ENCODE results near the gene DTX1.

The DTX1 gene

GRCh38 chr12:113095405-113095804, 38.9 kb downstream of the DTX1 start:
- no peak for DNase-seq

GRCh38 chr12:113096675-113097461, 40.3 kb downstream of the DTX1 start:
- DNase-seq, result no peak

DNA sequence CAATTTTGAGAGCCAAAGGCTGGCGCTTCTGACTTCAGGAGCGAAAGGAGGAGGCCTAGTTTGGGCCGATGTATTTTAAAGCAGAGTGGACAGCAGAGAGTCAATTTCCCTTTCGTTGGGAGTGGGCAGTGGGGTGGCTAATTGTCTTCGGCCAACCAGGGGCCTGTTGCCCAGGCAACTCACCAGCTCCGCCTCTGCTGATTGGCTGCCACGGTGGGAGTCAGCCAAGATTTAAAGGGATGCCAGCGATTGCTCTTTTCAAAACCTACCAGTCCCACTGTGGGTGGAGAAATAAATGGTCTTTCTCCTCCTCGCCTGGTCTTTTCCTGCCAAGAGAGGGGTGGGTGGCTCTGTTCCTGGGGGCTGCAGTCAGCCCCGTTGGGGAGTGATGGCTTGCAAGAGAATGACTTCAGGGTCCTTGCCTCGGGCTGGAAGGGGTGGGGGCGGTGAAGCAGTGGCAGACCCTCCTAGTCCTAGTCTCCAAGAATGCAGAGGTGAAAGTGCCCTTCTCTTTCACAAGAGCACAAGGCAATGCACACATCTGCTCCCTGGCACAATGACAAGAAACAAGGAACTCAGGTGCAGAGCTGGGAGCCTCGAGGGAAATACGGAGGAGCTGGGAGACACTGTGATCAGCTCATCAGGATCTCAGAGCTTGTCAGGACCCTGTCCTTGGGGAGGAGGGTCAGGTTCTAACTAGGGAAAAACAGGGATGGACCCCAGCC, 41.3 kb downstream of the DTX1 start:
- DNase-seq, result no peak

GRCh38 chr12:113098441-113099028, 42.0 kb downstream of the DTX1 start:
- peak; percentile 73 for DNase-seq

DNA sequence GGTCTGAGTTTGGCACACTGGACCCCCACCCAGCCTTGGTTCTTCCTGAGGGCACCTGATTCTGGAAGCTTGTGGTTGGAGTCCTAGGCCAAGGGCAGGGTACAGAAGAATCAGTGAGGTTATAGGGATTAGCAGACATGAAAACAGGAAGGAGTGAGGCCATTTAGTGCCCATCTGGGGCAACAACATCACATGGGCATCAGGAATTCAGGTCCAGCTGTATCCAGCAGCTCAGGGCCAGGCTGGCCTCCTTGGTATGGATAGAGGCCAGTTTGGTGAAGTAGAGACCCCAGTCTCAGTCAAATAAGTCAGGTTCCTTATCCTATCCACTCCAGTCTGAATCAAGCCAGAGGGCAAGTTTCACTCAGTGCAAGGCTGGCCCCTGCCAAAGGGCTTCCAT, 42.8 kb downstream of the DTX1 start:
- DNase-seq, result no peak

DNA sequence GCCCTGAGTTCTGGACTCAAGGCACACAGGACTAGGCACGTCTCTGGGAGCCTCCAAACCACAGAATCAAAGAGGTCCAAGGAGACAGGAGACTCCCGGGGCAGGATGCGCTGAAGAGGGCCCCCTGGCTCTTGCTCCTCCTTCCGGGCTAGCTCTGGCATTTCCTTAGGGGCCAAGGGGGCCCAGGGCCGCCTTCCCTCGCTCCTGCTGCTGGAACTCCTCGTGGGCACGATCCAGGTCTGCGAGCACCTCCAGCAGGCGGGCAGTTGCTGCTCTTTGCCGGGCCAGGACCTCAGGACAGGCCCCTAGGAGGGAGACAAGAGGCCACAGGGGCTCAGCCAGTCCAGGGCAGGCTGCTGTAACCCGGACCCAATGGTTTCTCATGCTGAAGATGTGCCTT, 43.2 kb downstream of the DTX1 start:
- no peak for DNase-seq

DNA sequence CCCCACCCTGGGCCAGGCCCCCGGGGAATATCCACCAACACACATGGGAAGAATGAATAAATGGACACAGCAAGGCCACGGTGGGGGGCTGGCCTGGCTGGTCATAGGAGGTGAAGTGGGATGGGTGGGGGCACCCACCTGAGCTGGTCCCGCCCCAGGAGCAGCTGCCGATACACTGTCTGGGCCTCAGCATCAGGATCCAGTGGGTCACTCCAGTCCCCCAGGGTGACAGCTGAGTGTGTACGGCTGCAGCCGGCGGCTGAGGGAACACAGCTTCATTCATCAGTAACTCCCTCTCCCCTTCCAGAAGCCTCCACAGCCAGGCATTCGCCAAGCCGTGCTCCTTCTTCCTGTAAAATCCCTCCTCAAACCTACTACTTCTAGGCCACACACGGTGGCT, 45.2 kb downstream of the DTX1 start:
- DNase-seq, result no peak

DNA sequence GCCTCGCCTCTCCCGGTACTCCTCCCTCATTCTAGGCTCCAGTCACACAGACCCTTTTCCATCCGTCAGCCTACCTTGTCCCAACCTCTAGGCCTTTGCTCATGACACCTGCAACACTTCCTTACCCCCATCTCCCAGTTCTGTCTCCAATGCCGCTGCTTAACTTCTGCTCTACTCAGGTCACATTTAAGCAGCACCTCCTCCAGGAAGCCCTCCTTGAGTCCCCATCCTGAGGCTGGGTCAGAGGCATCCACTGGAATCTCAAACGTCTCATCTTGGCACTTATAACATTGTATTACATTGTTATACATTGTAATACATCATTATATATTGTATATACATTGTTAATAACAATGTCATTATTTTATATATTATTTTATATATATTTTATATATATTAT, 46.3 kb downstream of the DTX1 start:
- DNase-seq, result no peak

DNA sequence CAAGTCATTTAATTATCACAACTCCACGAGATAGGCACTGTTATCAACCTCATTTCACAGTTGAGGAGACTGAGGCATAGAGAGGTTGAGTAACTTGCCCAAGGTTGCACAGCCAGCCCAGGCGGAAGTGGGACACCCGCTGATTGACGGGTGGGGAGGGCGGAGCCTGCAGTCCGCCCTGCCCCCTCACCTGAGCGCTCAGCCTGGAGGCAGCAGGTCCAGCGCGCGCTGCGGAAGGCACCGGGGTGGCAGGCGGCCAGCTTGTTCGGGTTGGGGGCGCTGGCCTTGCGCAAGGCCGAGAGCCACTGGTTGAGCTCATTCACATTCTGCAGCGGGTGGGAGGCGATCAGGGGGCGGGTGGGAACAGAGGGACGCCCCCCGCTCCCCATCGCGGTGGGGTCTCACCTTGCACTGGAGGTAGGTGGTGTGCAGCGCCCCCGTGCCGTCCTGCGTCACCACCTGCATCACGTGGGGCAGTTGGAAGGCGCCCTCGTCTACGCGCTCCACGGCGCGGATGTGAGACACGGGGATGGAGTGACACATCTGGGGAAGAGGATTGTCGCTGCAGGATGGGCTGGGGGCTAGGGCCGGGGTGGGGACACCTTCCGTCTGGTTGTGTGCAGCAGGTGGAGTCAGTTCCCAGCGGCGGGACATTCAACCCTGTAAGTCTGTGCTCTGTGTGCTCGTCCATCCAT, 47.4 kb downstream of the DTX1 start:
- no peak for DNase-seq

- DNase-seq, result no peak
Observed at GRCh38 chr12:113104953-113105510, 48.5 kb downstream of the DTX1 start.

GRCh38 chr12:113105606-113106271, 49.2 kb downstream of the DTX1 start:
- DNase-seq, result no peak

DNA sequence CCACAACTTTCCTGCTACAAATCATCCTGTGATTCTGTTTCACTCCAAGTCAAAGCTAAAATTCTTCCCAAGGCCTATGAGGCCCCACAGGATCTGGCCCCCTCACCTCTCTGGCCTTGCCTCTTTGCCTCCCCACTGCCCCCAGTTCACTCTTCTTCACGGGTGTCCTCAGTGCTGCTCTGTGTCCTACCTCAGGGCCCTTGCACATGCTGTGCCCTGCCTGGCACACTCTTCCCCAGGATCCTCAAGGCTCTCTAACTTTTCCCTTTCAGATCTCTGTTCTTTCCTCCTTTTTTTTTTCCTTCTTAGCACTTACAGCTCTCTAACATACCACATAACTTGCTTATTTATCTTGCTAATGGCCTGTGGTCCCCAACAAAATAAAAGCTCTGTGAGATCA, 49.8 kb downstream of the DTX1 start:
- DNase-seq, result no peak

GRCh38 chr12:113108308-113108707, 51.8 kb downstream of the DTX1 start:
- DNase-seq, result no peak

GRCh38 chr12:113109360-113109759, 52.8 kb downstream of the DTX1 start:
- DNase-seq, result no peak

- DNase-seq, result no peak
Observed at GRCh38 chr12:113109872-113110599, 53.5 kb downstream of the DTX1 start.

GRCh38 chr12:113111247-113111646, 54.7 kb downstream of the DTX1 start:
- no peak for DNase-seq

DNA sequence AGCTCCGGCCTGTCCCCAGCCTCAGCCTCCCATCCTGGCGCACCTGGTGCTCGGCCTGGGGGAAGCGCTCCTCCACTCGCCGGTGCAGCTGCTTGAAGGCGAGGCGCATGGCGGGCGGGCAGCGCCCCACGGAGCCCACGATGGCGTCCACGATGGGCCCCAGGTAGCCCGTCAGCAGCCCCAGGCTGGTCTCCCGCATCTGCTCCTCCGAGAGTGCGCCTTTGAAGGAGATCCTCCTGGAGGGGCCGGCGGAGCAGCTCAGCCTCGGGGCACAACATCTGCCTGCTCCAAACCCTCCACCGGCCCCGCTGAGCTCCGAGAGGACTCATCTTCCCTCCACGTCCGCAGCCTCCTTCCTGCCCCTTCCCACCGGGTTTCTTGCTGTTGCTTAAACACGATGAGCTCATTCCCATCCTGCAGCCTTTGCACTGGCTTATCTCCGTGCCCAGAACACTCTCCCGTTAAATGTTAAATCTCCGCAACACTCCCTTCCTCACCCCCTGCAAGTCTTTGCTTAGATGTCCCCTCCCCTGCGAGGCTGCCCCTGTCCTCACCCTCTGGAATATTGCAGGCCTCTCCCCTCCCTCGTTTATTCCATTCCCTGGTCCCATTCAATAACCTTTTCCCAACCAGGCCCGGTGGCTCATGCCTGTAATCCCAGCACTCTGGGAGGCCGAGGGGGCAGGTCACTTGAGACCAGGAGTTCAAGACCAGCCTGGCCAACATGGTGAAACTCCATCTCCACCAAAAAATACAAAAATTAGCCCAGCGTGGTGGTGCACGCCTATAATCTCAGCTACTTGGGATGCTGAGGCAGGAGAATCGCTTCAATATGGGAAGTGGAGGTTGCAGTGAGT, 55.7 kb downstream of the DTX1 start:
- no peak for DNase-seq

DNA sequence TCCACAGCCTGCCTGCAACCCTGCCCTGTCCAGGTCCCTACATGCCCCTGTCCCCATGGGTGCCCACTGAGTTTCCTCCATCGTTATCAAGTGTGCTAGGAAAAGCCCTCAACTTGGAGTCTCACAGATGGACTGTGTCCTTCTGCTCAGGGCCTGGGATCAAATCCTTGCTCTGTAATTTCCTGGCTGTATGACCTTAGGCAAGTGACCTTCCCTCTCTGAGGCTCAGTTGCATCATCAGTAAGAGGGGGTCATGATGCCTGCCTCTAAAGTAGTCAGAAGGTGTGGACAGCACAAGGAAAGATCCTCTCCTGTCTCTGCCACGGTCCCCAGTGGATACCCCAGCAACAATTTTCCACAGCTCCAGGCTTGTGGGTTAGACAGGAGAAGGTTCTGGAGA, 56.9 kb downstream of the DTX1 start:
- DNase-seq, result no peak

DNA sequence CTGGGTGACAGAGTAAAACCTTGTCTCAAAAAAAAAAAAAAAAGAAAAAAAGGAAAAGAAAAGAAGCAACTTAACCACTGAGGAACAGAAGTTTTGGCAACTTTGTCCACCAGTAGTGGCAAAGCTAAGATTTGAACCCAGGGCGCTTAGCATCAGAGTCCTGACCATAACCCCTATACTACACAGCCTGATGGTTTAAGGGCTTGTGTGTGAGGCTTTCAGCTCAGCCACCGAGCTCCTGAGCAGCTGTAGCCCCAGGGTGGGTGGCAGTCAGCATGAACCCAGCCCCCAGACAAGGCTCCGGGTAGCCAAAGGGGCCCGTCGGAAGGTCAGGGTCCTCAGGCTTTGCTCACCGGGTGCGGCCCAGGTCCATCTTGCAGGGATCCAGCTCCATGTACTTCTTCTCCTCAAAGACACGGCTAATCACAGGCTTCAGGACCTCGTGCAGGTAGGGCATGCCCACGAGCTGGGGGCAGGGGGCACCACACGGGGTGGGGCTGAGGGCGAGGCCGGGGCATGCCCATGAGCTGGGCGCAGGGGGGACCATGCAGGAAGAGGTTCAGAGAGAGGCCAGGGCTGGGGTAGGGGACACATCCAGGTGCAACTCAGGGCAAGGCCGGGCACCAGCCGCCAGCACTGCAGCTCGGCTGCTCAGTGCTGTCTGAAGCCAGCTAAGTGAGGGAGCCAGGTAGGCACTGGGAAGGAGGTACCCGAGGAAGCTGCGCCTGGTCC, 58.1 kb downstream of the DTX1 start:
- no peak for DNase-seq

DNA sequence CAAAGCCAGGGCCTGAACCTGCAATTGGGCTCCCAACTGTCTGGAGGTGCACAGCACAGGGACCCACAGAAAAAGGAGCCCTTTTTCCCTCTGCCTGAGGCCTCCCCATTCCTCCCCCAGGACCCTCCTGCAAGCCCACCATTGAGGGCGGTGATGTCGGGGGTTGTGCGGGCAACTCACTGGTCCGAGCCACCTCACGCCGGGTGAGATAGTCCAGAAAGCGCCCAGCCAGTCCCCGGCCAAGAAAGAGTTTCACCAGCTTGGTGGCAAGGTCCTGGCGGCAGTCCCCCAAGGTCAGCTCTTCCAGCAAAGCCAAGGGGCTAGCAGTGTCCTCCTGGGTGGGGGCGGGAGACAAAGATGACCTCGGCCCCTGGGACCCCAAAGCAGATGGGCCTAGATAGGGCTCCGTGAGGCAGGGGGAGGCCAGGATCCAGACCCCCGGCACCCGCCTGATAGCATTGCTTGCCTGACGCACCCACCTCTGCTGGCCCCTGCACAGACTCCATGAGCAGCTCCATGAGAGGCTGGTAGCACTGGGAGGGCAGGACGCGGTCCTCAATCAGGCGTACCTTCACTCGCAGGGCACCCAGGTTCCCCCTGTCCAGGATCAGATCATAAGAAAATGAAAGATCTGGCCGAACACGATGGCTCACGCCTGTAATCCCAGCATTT, 59.1 kb downstream of the DTX1 start:
- no peak for DNase-seq
